Astrocyte (in vitro differentiated cells and primary cell): Measurements from ENCODE around the gene ATXN1.

Experiments used
- EZH2 ChIP-seq: IDR thresholded peaks from 2 replicates; pipeline ENCODE4 v1.6.1; 2012; ENCODE audit warnings: mild to moderate bottlenecking, low read length, inconsistent platforms; ENCODE audit not compliant: insufficient read depth
- TF ChIP-seq, protein P1 (sequence below): IDR thresholded peaks from 2 replicates; pipeline ENCODE4 v1.5.1; 2011; ENCODE audit warnings: low read depth, mild to moderate bottlenecking, inconsistent platforms, low read length, moderate library complexity; ENCODE audit not compliant: insufficient read depth

- TF ChIP-seq, protein P1, sequence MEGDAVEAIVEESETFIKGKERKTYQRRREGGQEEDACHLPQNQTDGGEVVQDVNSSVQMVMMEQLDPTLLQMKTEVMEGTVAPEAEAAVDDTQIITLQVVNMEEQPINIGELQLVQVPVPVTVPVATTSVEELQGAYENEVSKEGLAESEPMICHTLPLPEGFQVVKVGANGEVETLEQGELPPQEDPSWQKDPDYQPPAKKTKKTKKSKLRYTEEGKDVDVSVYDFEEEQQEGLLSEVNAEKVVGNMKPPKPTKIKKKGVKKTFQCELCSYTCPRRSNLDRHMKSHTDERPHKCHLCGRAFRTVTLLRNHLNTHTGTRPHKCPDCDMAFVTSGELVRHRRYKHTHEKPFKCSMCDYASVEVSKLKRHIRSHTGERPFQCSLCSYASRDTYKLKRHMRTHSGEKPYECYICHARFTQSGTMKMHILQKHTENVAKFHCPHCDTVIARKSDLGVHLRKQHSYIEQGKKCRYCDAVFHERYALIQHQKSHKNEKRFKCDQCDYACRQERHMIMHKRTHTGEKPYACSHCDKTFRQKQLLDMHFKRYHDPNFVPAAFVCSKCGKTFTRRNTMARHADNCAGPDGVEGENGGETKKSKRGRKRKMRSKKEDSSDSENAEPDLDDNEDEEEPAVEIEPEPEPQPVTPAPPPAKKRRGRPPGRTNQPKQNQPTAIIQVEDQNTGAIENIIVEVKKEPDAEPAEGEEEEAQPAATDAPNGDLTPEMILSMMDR = no peak
- TF ChIP-seq EZH2 = no peak
Measured at GRCh38 chr6:16349544-16349943, 411.7 kb downstream of the ATXN1 start.
